ENCODE data around the gene EIF2AK3.

- TF ChIP-seq, protein P1, sequence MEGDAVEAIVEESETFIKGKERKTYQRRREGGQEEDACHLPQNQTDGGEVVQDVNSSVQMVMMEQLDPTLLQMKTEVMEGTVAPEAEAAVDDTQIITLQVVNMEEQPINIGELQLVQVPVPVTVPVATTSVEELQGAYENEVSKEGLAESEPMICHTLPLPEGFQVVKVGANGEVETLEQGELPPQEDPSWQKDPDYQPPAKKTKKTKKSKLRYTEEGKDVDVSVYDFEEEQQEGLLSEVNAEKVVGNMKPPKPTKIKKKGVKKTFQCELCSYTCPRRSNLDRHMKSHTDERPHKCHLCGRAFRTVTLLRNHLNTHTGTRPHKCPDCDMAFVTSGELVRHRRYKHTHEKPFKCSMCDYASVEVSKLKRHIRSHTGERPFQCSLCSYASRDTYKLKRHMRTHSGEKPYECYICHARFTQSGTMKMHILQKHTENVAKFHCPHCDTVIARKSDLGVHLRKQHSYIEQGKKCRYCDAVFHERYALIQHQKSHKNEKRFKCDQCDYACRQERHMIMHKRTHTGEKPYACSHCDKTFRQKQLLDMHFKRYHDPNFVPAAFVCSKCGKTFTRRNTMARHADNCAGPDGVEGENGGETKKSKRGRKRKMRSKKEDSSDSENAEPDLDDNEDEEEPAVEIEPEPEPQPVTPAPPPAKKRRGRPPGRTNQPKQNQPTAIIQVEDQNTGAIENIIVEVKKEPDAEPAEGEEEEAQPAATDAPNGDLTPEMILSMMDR (conservative IDR thresholded peaks at IDR 0.05) = no peak
- TF ChIP-seq ZFX (IDR thresholded peaks at IDR 0.05) = no peak
Measured at GRCh38 chr2:88574445-88574844, 52.8 kb downstream of the EIF2AK3 start.
